A549 (cell line): ENCODE data around the gene FIBCD1. TPM values are rescaled to one million over a fixed set of nuclear protein-coding genes. Genes with fewer than 3 reads are reported as not detected.

Experiments
- ATAC-seq, 2 experiments: fragments of 200-7000 bp in 1 of 2; fragments of >200 bp in 1 of 2; cut with Nextera tagmentation in 1 of 2; cut with Tn5 transposase in 1 of 2; 3 replicates each; pipeline versions ENCODE4 v1.8.0 to v1.9.1; 2018 to 2020; ENCODE audit warnings: mild to moderate bottlenecking in 1 of 2, moderate library complexity in 1 of 2
- CTCF ChIA-PET: fragments of 300-600 bp; sonication (Branson Sonifier 250); formaldehyde crosslinking; extraction: SDS; loops from one replicate; lab custom pipeline; 2021; ENCODE audit warnings: antibody characterized with exemption, inconsistent platforms; lab: Yijun Ruan, JAX
- POLR2A ChIA-PET: fragments of 350-600 bp; formaldehyde crosslinking; extraction: SDS; loops from one replicate; lab custom pipeline; 2021; ENCODE audit warnings: antibody characterized with exemption, inconsistent platforms; lab: Yijun Ruan, JAX
- DNase-seq, 2 experiments: peaks; one replicate each; pipeline versions ENCODE4 v3.0.0 to v3.0.0-alpha.2; 2011 to 2016; ENCODE audit warnings: low read depth in 1 of 2, low spot score in 1 of 2
- FAIRE-seq: peaks from 2 replicates; lab custom pipeline; 2011; peaks lifted over from hg19 to GRCh38; lab: Jason Lieb, UNC
- H3K27ac ChIP-seq, 2 experiments: fragments of >200 bp; sonication (Bioruptor Twin); formaldehyde crosslinking; 3 replicates each; pipeline ENCODE4 v1.5.1; 2016 to 2017
- H3K4me1 ChIP-seq: fragments of >200 bp; sonication (Bioruptor Twin); formaldehyde crosslinking; 3 replicates; pipeline ENCODE4 v1.6.1; 2016
- H3K4me2 ChIP-seq: fragments of >200 bp; sonication (Bioruptor Twin); formaldehyde crosslinking; 3 replicates; pipeline ENCODE4 v1.6.1; 2016
- H3K4me3 ChIP-seq: fragments of >200 bp; sonication (Bioruptor Twin); formaldehyde crosslinking; 3 replicates; pipeline ENCODE4 v1.5.1; 2016
- H3K9me3 ChIP-seq: fragments of >200 bp; sonication (Bioruptor Twin); formaldehyde crosslinking; 3 replicates; pipeline ENCODE4 v1.6.1; 2016
- CBX2 ChIP-seq: fragments of 200-600 bp; sonication (generic); IDR thresholded peaks from 2 replicates; pipeline ENCODE4 v1.6.1; 2016; ENCODE audit warnings: low read depth, mild to moderate bottlenecking, borderline replicate concordance
- CEBPB ChIP-seq, 2 experiments: fragments of >200 bp in 1 of 2; sonication (Bioruptor Twin) in 1 of 2; formaldehyde crosslinking in 1 of 2; IDR thresholded peaks; 2 replicates each; pipeline ENCODE4 v1.6.1; 2012 to 2016
- CHD4 ChIP-seq: fragments of 200-600 bp; sonication (generic); IDR thresholded peaks from 2 replicates; pipeline ENCODE4 v1.6.1; 2016; ENCODE audit warnings: antibody characterized with exemption, mild to moderate bottlenecking, borderline replicate concordance
- EHF ChIP-seq: fragments of 250-450 bp; sonication (Bioruptor Pico); IDR thresholded peaks from 2 replicates; pipeline ENCODE4 v1.5.0; 2020; ENCODE audit warnings: mild to moderate bottlenecking
- EP300 ChIP-seq, 2 experiments: fragments of >200 bp; sonication (Bioruptor Twin); formaldehyde crosslinking; IDR thresholded peaks; 2 replicates in 1 of 2; 3 replicates in 1 of 2; pipeline ENCODE4 v1.6.1; 2016 to 2017
- ESRRA ChIP-seq: fragments of 150-350 bp; IDR thresholded peaks from 2 replicates; pipeline ENCODE4 v1.6.1; 2014; ENCODE audit warnings: mild to moderate bottlenecking, low read length, borderline replicate concordance
- FOSL2 ChIP-seq, 2 experiments: fragments of 450-650 bp in 1 of 2; fragments of >200 bp in 1 of 2; sonication (Bioruptor Twin) in 1 of 2; formaldehyde crosslinking; IDR thresholded peaks; 2 replicates each; pipeline versions ENCODE4 v1.5.0 to v1.6.1; 2016 to 2020; ENCODE audit warnings: mild to moderate bottlenecking in 1 of 2, moderate library complexity in 1 of 2
- FOXS1 ChIP-seq: fragments of 250-450 bp; sonication (Bioruptor Pico); IDR thresholded peaks from 2 replicates; pipeline ENCODE4 v1.5.0; 2020; ENCODE audit warnings: mild to moderate bottlenecking, moderate library complexity
- GATA3 ChIP-seq: IDR thresholded peaks from 2 replicates; pipeline ENCODE4 v1.6.1; 2012; ENCODE audit warnings: borderline replicate concordance
- HOXA7 ChIP-seq: fragments of 250-450 bp; sonication (Bioruptor Pico); IDR thresholded peaks from 2 replicates; pipeline ENCODE4 v1.5.0; 2020; ENCODE audit warnings: mild to moderate bottlenecking, moderate library complexity
- JUNB ChIP-seq: fragments of >200 bp; sonication (Bioruptor Twin); formaldehyde crosslinking; IDR thresholded peaks from 2 replicates; pipeline ENCODE4 v1.6.1; 2016
- KDM1A ChIP-seq: fragments of 200-600 bp; sonication (generic); IDR thresholded peaks from 2 replicates; pipeline ENCODE4 v1.6.1; 2016; ENCODE audit warnings: low read depth, mild to moderate bottlenecking
- KDM5A ChIP-seq: fragments of 200-600 bp; sonication (generic); IDR thresholded peaks from 2 replicates; pipeline ENCODE4 v1.6.1; 2016; ENCODE audit warnings: antibody characterized with exemption, mild to moderate bottlenecking
- MYC ChIP-seq: IDR thresholded peaks from 2 replicates; pipeline ENCODE4 v1.6.1; 2012; ENCODE audit warnings: mild to moderate bottlenecking, inconsistent platforms, low read length, improper control_type of control experiment, borderline replicate concordance
- NPAS2 ChIP-seq: fragments of 250-450 bp; sonication (Bioruptor Pico); IDR thresholded peaks from 2 replicates; pipeline ENCODE4 v1.8.0; 2022; ENCODE audit warnings: mild to moderate bottlenecking, moderate library complexity, borderline replicate concordance
- NR3C1 ChIP-seq: fragments of >200 bp; sonication (Bioruptor Twin); formaldehyde crosslinking; IDR thresholded peaks from 3 replicates; pipeline ENCODE4 v1.6.1; 2017
- PHF8 ChIP-seq: fragments of 200-600 bp; sonication (generic); IDR thresholded peaks from 2 replicates; pipeline ENCODE4 v1.6.1; 2016; ENCODE audit warnings: low read depth, mild to moderate bottlenecking, antibody characterized with exemption, moderate library complexity, borderline replicate concordance
- POLR2A ChIP-seq: IDR thresholded peaks from 2 replicates; pipeline ENCODE4 v1.6.1; 2012; ENCODE audit warnings: mild to moderate bottlenecking, low read length
- RAD21 ChIP-seq, 2 experiments: fragments of >200 bp in 1 of 2; sonication (Bioruptor Twin) in 1 of 2; formaldehyde crosslinking in 1 of 2; IDR thresholded peaks in 1 of 2; conservative IDR thresholded peaks in 1 of 2; 2 replicates in 1 of 2; 3 replicates in 1 of 2; pipeline ENCODE4 v1.6.1; 2012 to 2018; ENCODE audit warnings: inconsistent platforms in 1 of 2
- RFX5 ChIP-seq: fragments of 450-650 bp; IDR thresholded peaks from 2 replicates; pipeline ENCODE4 v1.7.1; 2014; ENCODE audit warnings: antibody characterized with exemption, mild to moderate bottlenecking, moderate library complexity
- TFCP2L1 ChIP-seq: fragments of 250-450 bp; sonication (Bioruptor Pico); IDR thresholded peaks from 2 replicates; pipeline ENCODE4 v1.5.0; 2021; ENCODE audit warnings: mild to moderate bottlenecking
- ZNF302 ChIP-seq: fragments of 250-450 bp; sonication (Bioruptor Pico); IDR thresholded peaks from 2 replicates; pipeline ENCODE4 v1.9.0; 2021; ENCODE audit warnings: inconsistent platforms, mild to moderate bottlenecking, moderate library complexity
- WGBS: methylation state at CpG from one replicate; pipeline ENCODE4 v1.1.6; 2017; ENCODE audit errors: missing lambda C conversion rate; 5-methylcytosine and 5-hydroxymethylcytosine counted together
- polyA plus RNA-seq, 4 experiments: library from polyadenylated mRNA; depleted of rRNA in 3 of 4; stranded (reverse); fragments of >200 nt; fragmentation: RNase III in 1 of 4; extraction: RNeasy Plus Mini Kit Qiagen cat#74134 plus additional on column Dnase treatment in 1 of 4; gene quantifications; 2 replicates in 3 of 4; 3 replicates in 1 of 4; pipeline ENCODE4 v1.2.3, GENCODE V29; 2011 to 2017
- TF ChIP-seq, protein P1 (sequence below): IDR thresholded peaks from 2 replicates; pipeline ENCODE4 v1.6.1; 2012; ENCODE audit warnings: low read depth, borderline replicate concordance
- TF ChIP-seq, protein P2 (sequence below): fragments of >200 bp; sonication (Bioruptor Twin); formaldehyde crosslinking; IDR thresholded peaks from 3 replicates; pipeline ENCODE4 v1.6.1; 2016
- TF ChIP-seq, protein P3 (sequence below): fragments of 200-600 bp; sonication (generic); IDR thresholded peaks from 2 replicates; pipeline ENCODE4 v1.6.1; 2016; ENCODE audit warnings: antibody characterized with exemption, mild to moderate bottlenecking, moderate library complexity
- TF ChIP-seq, protein P4 (sequence below): fragments of >200 bp; sonication (Bioruptor Twin); formaldehyde crosslinking; IDR thresholded peaks from 2 replicates; pipeline ENCODE4 v1.6.1; 2016
- TF ChIP-seq, protein P5 (sequence below): fragments of 250-450 bp; sonication (Bioruptor Pico); IDR thresholded peaks from 2 replicates; pipeline ENCODE4 v1.5.0; 2020; ENCODE audit warnings: low read depth, mild to moderate bottlenecking, moderate library complexity
- TF ChIP-seq, protein P6 (sequence below): fragments of >200 bp; sonication (Bioruptor Twin); formaldehyde crosslinking; IDR thresholded peaks from 3 replicates; pipeline ENCODE4 v1.5.1; 2016

FIBCD1 gene
- polyA plus RNA-seq, 2 of the 4 experiments (the other 2 are of a cell fraction) = 4.8 to 4.9 TPM

DNA sequence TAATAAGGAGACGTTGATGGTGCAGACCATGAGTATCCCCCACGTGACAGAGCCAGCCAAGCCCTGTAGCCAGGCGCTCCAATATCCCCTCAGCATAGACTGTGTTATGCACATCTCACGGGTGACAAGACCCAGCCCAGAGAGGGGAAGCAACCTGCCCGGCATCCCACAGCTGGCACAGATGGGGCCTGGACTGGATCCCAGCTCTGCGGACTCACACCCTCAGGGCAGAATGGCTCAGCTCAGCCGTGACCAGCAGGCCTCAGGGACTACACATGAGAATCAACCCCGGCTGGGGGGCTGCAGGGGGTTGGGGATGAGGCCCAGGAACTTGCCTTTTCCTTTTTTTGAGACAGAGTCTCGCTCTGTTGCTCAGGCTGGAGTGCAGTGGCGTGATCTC, 11.7 kb downstream of the FIBCD1 start:
- 82% methylated on average over 9 of the region's 10 CpGs for WGBS
- DNase-seq (no peak), FAIRE-seq (no peak), ATAC-seq (no peak)
- Histone ChIP-seq H3K4me3 (no peak overlapping the region), H3K4me1 (peaks cover 29% of the 10 kb centered on the region), H3K27ac (peak overlapping the region; percentile 82 to 93), H3K9me3 (no peaks in the 10 kb centered on the region), H3K4me2 (peak overlapping the region; percentile 91)
- TF ChIP-seq, protein P1, sequence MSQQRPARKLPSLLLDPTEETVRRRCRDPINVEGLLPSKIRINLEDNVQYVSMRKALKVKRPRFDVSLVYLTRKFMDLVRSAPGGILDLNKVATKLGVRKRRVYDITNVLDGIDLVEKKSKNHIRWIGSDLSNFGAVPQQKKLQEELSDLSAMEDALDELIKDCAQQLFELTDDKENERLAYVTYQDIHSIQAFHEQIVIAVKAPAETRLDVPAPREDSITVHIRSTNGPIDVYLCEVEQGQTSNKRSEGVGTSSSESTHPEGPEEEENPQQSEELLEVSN = no peak
- TF ChIP-seq FOXS1 = no peak
- TF ChIP-seq, protein P2, sequence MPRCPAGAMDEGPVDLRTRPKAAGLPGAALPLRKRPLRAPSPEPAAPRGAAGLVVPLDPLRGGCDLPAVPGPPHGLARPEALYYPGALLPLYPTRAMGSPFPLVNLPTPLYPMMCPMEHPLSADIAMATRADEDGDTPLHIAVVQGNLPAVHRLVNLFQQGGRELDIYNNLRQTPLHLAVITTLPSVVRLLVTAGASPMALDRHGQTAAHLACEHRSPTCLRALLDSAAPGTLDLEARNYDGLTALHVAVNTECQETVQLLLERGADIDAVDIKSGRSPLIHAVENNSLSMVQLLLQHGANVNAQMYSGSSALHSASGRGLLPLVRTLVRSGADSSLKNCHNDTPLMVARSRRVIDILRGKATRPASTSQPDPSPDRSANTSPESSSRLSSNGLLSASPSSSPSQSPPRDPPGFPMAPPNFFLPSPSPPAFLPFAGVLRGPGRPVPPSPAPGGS = no peak
- TF ChIP-seq JUNB = no peak
- TF ChIP-seq RFX5 = no peak
- TF ChIP-seq, protein P3, sequence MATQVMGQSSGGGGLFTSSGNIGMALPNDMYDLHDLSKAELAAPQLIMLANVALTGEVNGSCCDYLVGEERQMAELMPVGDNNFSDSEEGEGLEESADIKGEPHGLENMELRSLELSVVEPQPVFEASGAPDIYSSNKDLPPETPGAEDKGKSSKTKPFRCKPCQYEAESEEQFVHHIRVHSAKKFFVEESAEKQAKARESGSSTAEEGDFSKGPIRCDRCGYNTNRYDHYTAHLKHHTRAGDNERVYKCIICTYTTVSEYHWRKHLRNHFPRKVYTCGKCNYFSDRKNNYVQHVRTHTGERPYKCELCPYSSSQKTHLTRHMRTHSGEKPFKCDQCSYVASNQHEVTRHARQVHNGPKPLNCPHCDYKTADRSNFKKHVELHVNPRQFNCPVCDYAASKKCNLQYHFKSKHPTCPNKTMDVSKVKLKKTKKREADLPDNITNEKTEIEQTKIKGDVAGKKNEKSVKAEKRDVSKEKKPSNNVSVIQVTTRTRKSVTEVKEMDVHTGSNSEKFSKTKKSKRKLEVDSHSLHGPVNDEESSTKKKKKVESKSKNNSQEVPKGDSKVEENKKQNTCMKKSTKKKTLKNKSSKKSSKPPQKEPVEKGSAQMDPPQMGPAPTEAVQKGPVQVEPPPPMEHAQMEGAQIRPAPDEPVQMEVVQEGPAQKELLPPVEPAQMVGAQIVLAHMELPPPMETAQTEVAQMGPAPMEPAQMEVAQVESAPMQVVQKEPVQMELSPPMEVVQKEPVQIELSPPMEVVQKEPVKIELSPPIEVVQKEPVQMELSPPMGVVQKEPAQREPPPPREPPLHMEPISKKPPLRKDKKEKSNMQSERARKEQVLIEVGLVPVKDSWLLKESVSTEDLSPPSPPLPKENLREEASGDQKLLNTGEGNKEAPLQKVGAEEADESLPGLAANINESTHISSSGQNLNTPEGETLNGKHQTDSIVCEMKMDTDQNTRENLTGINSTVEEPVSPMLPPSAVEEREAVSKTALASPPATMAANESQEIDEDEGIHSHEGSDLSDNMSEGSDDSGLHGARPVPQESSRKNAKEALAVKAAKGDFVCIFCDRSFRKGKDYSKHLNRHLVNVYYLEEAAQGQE = no peak
- no peak for TF ChIP-seq CBX2
- no peak for TF ChIP-seq POLR2A
- no peak for TF ChIP-seq CEBPB (IDR thresholded peaks at IDR 0.05)
- TF ChIP-seq ZNF302 (CRISPR knock-in tag) = no peak
- TF ChIP-seq NR3C1 = no peak
- TF ChIP-seq, protein P4, sequence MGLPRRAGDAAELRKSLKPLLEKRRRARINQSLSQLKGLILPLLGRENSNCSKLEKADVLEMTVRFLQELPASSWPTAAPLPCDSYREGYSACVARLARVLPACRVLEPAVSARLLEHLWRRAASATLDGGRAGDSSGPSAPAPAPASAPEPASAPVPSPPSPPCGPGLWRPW = no peak
- TF ChIP-seq GATA3 = no peak
- no peak for TF ChIP-seq FOSL2 (IDR thresholded peaks at IDR 0.05)
- no peak for TF ChIP-seq FOSL2 (CRISPR knock-in tag; IDR thresholded peaks at IDR 0.05)
- TF ChIP-seq, protein P5, sequence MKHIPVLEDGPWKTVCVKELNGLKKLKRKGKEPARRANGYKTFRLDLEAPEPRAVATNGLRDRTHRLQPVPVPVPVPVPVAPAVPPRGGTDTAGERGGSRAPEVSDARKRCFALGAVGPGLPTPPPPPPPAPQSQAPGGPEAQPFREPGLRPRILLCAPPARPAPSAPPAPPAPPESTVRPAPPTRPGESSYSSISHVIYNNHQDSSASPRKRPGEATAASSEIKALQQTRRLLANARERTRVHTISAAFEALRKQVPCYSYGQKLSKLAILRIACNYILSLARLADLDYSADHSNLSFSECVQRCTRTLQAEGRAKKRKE (CRISPR knock-in tag) = no peak
- TF ChIP-seq ESRRA = no peak
- TF ChIP-seq EHF (CRISPR knock-in tag) = no peak
- TF ChIP-seq KDM5A = no peak
- TF ChIP-seq KDM1A = no peak
- no peak for TF ChIP-seq CHD4
- POLR2A ChIA-PET = interaction anchor here (1.1 kb wide), 1 partner anchor 35 kb away, joined by 3 read pairs; no protein-coding TSS in a partner anchor
- CTCF ChIA-PET = interaction anchor here (0.8 to 5.2 kb wide), 13 partner anchors 8 to 128 kb away, joined by 3 to 32 read pairs (median 7); no protein-coding TSS in a partner anchor

DNA sequence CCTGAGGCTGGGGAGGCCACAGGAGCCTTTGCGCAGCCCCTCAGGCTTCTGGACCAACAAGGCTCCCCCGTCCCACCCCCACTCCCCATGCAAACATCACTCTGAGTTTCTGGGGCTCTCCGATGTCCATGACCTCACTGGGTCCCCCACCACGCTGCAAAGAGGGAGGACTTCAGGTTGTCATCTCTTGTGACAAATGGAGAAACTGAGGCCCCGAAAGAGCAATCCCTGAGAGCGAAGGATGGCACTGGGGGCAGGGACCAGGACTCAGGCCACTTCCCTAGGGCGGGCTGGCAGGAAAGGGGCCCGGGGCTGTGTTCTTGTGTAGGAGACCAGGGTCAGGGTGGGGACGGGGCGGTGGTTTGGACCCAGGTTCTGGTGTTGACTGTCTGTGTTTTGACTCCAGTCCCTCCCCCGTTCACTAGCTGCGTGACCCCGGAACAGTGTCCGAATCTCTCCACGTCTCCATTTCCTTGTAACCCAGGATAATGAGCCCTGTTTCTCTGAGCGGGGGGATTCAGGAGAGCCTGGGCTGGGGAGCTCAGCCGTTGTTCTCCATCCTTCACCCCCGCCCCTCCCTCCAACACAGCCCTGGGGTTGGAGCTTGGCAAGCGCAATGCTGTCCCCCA, 13.9 kb downstream of the FIBCD1 start:
- H3K4me2 ChIP-seq = no peak overlapping the region
- no peak overlapping the region for H3K4me3 ChIP-seq
- no peak for DNase-seq
- peaks cover 26% of the 10 kb centered on the region for H3K4me1 ChIP-seq
- ChIA-PET CTCF (interaction anchor here (0.5 to 5.2 kb wide), 12 partner anchors 12 to 218 kb away, joined by 3 to 32 read pairs (median 3); no protein-coding TSS in a partner anchor), POLR2A (no interaction called here)
- peak overlapping the region in 1 of 2 experiments; percentile 24; a peak in 2 of 6 replicates for H3K27ac ChIP-seq
- no peak for ATAC-seq
- no peaks in the 10 kb centered on the region for H3K9me3 ChIP-seq
- WGBS = 84% methylated on average over 15 of the region's 19 CpGs
- no peak for FAIRE-seq
- TF ChIP-seq PHF8 = no peak
- no peak for TF ChIP-seq EP300 (IDR thresholded peaks at IDR 0.05)
- no peak for TF ChIP-seq RAD21 (conservative IDR thresholded peaks at IDR 0.05 in 1 of 2, IDR thresholded peaks at IDR 0.05 in 1 of 2)
- TF ChIP-seq NPAS2 = no peak
- no peak for TF ChIP-seq FOSL2 (IDR thresholded peaks at IDR 0.05)
- no peak for TF ChIP-seq FOSL2 (CRISPR knock-in tag; IDR thresholded peaks at IDR 0.05)
- TF ChIP-seq TFCP2L1 (CRISPR knock-in tag) = no peak
- TF ChIP-seq, protein P6, sequence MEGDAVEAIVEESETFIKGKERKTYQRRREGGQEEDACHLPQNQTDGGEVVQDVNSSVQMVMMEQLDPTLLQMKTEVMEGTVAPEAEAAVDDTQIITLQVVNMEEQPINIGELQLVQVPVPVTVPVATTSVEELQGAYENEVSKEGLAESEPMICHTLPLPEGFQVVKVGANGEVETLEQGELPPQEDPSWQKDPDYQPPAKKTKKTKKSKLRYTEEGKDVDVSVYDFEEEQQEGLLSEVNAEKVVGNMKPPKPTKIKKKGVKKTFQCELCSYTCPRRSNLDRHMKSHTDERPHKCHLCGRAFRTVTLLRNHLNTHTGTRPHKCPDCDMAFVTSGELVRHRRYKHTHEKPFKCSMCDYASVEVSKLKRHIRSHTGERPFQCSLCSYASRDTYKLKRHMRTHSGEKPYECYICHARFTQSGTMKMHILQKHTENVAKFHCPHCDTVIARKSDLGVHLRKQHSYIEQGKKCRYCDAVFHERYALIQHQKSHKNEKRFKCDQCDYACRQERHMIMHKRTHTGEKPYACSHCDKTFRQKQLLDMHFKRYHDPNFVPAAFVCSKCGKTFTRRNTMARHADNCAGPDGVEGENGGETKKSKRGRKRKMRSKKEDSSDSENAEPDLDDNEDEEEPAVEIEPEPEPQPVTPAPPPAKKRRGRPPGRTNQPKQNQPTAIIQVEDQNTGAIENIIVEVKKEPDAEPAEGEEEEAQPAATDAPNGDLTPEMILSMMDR = no peak
- no peak for TF ChIP-seq MYC
- TF ChIP-seq HOXA7 (CRISPR knock-in tag) = no peak
